ENCODE results near the gene SEMA6A. TPM values are rescaled to one million over a fixed set of nuclear protein-coding genes. Genes with fewer than 3 reads are reported as not detected.

Gene SEMA6A, protein sequence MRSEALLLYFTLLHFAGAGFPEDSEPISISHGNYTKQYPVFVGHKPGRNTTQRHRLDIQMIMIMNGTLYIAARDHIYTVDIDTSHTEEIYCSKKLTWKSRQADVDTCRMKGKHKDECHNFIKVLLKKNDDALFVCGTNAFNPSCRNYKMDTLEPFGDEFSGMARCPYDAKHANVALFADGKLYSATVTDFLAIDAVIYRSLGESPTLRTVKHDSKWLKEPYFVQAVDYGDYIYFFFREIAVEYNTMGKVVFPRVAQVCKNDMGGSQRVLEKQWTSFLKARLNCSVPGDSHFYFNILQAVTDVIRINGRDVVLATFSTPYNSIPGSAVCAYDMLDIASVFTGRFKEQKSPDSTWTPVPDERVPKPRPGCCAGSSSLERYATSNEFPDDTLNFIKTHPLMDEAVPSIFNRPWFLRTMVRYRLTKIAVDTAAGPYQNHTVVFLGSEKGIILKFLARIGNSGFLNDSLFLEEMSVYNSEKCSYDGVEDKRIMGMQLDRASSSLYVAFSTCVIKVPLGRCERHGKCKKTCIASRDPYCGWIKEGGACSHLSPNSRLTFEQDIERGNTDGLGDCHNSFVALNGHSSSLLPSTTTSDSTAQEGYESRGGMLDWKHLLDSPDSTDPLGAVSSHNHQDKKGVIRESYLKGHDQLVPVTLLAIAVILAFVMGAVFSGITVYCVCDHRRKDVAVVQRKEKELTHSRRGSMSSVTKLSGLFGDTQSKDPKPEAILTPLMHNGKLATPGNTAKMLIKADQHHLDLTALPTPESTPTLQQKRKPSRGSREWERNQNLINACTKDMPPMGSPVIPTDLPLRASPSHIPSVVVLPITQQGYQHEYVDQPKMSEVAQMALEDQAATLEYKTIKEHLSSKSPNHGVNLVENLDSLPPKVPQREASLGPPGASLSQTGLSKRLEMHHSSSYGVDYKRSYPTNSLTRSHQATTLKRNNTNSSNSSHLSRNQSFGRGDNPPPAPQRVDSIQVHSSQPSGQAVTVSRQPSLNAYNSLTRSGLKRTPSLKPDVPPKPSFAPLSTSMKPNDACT
- 0.61 and 6.0 TPM in 2 replicates for total RNA-seq (2014; rRNA removed; shearing (Covaris generic))

DNA sequence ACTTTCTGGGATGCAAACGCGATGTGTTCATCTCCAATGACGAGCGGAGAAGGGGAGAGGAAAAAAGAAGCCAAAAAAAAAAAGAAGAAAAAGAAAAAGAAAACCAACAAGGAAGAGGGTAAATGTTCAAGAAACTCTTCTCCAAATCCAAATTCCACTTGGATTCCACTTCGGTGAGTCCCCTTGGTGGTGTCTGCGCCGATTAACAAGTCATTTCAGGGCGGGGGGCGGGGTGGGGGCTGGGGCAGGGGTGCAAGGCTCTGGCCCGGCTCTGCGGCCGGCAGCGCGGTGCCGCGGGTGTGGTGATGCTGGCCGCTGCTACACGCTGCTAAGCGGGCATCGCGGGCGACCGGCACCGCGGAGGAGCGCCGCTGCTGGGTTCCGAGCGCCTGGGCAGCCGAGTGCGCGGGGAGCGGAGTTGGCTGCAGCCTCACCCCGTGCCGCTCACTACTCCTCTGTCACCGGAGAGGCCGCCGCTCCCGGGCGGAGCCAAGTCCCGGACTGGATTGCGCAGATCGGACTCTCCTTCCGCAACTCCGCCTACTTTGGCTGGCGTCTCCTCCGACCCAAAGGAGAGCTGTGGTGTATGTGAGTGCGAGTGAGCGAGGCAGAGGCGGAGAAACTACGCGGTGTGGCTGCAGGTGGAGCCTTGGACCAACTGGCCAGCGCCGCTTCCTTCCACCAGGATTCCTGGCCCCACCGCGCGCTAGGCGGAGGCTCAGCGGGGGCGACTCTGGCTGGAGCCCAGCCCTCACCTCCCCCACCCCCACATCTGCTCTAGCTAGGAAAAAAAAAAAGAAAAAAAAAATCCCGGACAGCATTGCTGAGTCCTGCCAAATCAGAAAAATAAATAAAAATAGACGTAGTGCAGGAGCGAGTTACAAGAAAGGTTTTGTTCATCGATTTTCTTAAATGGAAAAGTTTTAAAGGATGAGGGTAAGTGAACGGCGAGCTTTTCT, at the start of gene SEMA6A:
SEMA6A (minus strand) TSS at position 457 of the 959 bp plus-strand sequence. CDS start 69,879 bp downstream, outside the sequence.
- Histone ChIP-seq H3K4me1 (replicated peaks) (peaks cover 29% of the 10 kb centered on the region), H3K27me3 (replicated peaks) (peaks cover 64% of the 10 kb centered on the region), H3K36me3 (no peaks in the 10 kb centered on the region), H3K27ac (no peak within 1 kb of the TSS), H3K9me3 (replicated peaks) (no peaks in the 10 kb centered on the region), H3K4me3 (peak within 1 kb of the TSS; percentile 37)
- peak; percentile 90 to 92 for DNase-seq (ENCODE audit: low read depth in 1 of 2, low spot score in 2 of 2)

DNA sequence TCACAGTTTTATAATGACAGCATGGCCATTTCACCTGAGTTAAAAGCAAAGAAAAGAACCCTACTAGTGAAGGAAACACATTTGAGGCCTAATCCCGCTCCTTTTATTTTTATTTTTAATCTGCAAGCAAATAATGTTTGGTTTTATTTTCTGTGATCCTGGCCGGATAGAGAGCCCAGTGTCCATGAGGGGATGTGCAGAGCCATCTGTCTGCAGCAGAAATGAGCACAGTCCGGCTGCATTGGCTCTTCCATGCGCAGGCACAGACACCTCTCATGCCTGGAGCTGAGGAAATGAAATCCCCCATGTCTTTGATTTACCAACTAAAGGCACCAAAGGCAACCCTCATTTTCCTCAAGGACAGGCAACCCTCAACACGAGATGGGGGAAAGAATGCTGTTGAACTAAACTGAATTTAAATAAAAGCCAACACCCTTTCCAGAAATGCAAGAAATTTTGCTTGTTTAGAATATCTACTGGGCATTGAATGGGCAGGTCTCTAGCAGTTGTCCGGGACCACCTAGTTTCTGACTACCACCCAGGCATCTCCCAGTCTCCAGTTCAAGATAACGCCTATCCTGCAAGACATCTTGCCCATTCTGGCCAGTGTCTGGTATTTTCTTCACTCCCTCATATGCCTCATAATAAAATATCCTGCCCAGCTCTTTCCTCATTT, 47.9 kb upstream of the SEMA6A start:
- no peaks in the 10 kb centered on the region for H3K9me3 ChIP-seq (replicated peaks)
- H3K4me3 ChIP-seq = no peak overlapping the region
- H3K27me3 ChIP-seq (replicated peaks) = no peaks in the 10 kb centered on the region
- peaks cover 39% of the 10 kb centered on the region for H3K4me1 ChIP-seq (replicated peaks)
- H3K36me3 ChIP-seq = no peaks in the 10 kb centered on the region
- peak; percentile 73 to 77 for DNase-seq (ENCODE audit: low read depth in 1 of 2, low spot score in 2 of 2)
- H3K27ac ChIP-seq = peak overlapping the region; percentile 81

DNA sequence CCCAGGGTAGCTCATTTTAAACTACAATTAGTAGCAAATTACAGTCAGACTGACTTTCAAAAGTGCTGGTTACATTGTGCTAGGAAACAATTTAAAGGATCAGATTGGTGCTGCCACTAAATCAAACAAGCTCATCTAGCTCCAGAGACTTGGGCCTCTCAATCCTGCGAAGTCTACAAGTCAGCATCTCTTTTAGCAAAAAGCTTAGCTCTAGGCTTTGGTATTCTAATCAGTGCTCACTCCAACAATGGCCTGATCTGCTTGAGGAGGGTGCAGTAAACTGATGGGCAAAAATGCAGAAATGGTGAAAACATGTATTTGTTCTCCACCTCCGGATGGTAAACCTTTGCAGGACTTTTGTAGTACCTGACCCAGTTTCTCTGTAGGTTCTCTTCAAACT, 47.0 kb upstream of the SEMA6A start:
- DNase-seq (ENCODE audit: low read depth in 1 of 2, low spot score in 2 of 2) = no peak

DNA sequence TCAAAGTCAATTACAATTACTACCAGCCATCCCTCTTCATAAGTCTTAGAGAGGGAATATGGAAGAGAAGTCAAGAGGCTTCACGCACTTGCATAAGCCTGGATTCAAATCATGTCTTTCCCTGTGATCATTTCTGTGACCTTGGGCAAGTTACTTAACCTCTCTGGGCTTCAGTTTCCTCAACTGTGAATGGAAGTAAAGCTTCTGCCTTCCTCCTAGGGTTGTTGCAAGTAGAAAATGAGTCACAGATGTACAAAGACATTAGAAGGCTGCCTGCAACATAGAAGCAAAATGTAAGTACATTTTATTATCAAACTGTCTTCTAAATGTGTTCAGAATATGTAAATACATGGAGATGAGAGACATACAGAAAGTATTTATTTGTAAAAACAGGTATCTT, 42.3 kb upstream of the SEMA6A start:
- no peak overlapping the region for H3K27ac ChIP-seq

More for the DNA sequence above, 47.0 kb upstream of the SEMA6A start:
- Histone ChIP-seq H3K36me3 (no peaks in the 10 kb centered on the region), H3K9me3 (replicated peaks) (no peaks in the 10 kb centered on the region; the same call in 1 of the 2 replicates), H3K27ac (peak overlapping the region; percentile 81), H3K4me3 (no peak overlapping the region), H3K27me3 (replicated peaks) (no peaks in the 10 kb centered on the region), H3K4me1 (replicated peaks) (peaks cover 41% of the 10 kb centered on the region)

DNA sequence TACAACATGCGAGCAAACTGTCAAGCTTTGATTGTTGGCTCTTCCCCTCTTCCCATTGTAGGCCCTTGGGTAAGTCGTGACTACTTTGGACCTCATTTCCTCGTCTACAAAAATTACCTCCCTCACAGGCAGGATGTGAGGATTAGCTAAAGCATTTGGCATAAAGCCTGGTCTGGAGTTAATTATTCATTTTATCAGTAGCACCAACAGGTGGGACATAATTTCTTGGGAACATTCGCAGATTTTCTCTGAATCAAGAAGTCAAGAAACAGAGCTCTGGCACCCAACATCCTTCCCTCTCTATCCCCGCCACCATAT, 39.9 kb upstream of the SEMA6A start:
- no peaks in the 10 kb centered on the region for H3K36me3 ChIP-seq
- no peaks in the 10 kb centered on the region for H3K27me3 ChIP-seq (replicated peaks)
- H3K4me1 ChIP-seq (replicated peaks) = peaks cover 26% of the 10 kb centered on the region
- no peaks in the 10 kb centered on the region; the same call in 1 of the 2 replicates for H3K9me3 ChIP-seq (replicated peaks)
- no peak for DNase-seq (ENCODE audit: low read depth in 1 of 2, low spot score in 2 of 2)
- H3K27ac ChIP-seq = peak overlapping the region; percentile 23; the same call in 1 of the 2 replicates
- no peak overlapping the region for H3K4me3 ChIP-seq

More for the DNA sequence above, 42.3 kb upstream of the SEMA6A start:
- no peak for DNase-seq (ENCODE audit: low read depth in 1 of 2, low spot score in 2 of 2)
- H3K36me3 ChIP-seq = no peaks in the 10 kb centered on the region
- H3K4me1 ChIP-seq (replicated peaks) = peaks cover 32% of the 10 kb centered on the region
- H3K9me3 ChIP-seq (replicated peaks) = no peaks in the 10 kb centered on the region; the same call in 1 of the 2 replicates
- H3K4me3 ChIP-seq = no peak overlapping the region
- no peaks in the 10 kb centered on the region for H3K27me3 ChIP-seq (replicated peaks)

DNA sequence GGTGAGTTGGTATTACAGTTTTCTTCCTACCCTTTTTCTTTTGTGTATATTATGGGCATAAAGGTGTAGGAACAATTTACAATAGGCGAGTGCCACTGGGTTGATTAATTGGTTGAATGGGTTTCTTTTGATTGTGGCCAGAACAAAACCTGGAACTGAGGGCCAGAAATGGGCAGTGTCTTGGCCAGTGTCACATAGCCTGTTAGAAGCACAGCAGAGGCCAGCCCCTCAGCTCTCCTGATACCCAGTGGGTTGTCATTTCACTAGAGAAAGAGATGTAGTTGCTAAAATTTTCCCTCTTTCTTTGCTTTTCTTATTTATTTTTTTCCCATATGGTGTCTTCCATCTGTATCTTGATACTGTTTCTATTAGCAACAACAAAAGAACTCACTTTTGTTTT, 38.8 kb upstream of the SEMA6A start:
- Histone ChIP-seq H3K27ac (peak overlapping the region; percentile 38), H3K27me3 (replicated peaks) (no peaks in the 10 kb centered on the region), H3K4me3 (no peak overlapping the region), H3K4me1 (replicated peaks) (peaks cover 26% of the 10 kb centered on the region), H3K36me3 (no peaks in the 10 kb centered on the region), H3K9me3 (replicated peaks) (no peaks in the 10 kb centered on the region; the same call in 1 of the 2 replicates)
- DNase-seq (ENCODE audit: low read depth in 1 of 2, low spot score in 2 of 2) = no peak

DNA sequence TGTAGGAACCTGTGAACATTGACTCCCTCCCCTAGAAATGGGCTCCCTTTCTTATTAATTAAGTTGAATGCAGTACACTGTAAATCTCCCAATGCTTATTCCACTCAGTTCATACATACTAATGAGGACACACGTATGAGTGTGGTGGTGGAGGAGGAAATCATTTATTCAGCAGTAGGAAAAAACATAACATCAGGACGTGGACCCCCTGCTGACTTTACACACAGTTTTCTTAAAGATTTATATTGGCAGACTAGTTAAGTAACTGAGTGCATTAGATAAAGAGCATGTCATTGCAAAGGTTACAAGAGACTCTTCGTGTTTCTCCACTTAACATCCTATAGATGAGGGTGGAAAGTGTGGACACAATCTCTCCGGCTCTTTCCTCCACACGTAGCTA, 37.8 kb upstream of the SEMA6A start:
- Histone ChIP-seq H3K4me1 (replicated peaks) (peaks cover 25% of the 10 kb centered on the region), H3K9me3 (replicated peaks) (no peaks in the 10 kb centered on the region; the same call in 1 of the 2 replicates), H3K4me3 (no peak overlapping the region), H3K36me3 (no peaks in the 10 kb centered on the region), H3K27ac (no peak overlapping the region), H3K27me3 (replicated peaks) (no peaks in the 10 kb centered on the region)
- no peak for DNase-seq (ENCODE audit: low read depth in 1 of 2, low spot score in 2 of 2)

DNA sequence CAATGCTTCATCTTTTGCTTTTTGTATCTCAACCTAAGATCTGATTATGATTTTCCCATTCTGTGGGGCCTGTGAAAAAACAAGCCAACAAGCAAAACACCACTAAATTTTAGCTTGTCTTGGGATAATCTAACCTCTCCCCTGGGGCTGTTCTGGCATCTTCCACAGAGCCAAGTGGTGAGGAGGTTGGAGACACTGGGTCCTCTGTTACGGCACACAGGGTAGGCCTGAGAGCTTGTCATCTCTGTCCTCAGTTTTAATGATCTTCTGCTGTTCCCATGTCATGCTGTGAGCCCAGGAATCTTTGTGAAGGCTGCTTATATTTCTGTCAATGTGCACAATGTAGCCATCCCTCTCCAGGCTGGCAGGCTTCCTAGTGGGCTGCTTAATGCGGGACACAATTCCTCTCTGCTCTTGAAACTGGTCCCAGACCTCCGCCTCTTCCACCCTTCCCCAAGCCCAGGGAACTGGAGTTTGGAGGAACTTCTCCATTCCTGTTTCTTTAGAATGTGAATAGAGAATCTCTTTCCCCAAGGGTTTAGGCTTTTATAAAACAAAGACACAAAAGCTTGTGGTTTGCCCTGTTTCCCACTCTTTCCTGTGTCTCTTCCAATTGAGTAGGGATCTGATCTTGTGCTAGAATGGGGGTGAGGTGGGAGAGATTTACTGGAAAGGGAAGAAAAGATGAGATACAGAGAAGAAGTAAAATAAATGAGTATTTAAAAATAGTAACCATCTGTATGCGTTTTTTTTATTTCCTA, 30.9 kb upstream of the SEMA6A start:
- Histone ChIP-seq H3K36me3 (no peaks in the 10 kb centered on the region), H3K9me3 (replicated peaks) (no peaks in the 10 kb centered on the region), H3K4me3 (no peak overlapping the region), H3K27me3 (replicated peaks) (no peaks in the 10 kb centered on the region), H3K4me1 (replicated peaks) (peaks cover 12% of the 10 kb centered on the region), H3K27ac (no peak overlapping the region)
- no peak for DNase-seq (ENCODE audit: low read depth in 1 of 2, low spot score in 2 of 2)

DNA sequence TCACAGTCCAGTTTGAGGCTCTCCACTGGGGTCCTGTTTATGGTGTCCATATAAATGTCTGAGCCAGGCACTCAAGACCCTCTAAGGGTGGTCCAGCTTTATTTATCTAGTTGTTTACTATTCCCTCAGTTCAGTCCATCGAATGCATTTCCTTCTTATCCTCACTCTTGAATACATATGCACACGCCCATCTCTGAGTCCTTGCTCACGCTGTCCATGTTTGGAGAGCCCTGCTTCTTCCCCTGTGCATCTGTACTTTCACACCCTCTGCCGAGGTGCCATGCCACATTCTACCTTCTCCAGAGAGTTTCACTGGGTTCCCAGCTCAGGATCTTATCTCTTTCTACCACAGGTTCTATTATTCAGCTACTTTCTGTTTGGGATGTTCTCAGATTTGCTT, 30.2 kb upstream of the SEMA6A start:
- Histone ChIP-seq H3K4me3 (no peak overlapping the region), H3K27ac (no peak overlapping the region), H3K36me3 (no peaks in the 10 kb centered on the region), H3K4me1 (replicated peaks) (peaks cover 14% of the 10 kb centered on the region), H3K27me3 (replicated peaks) (no peaks in the 10 kb centered on the region), H3K9me3 (replicated peaks) (no peaks in the 10 kb centered on the region)
- DNase-seq (ENCODE audit: low read depth in 1 of 2, low spot score in 2 of 2) = no peak

DNA sequence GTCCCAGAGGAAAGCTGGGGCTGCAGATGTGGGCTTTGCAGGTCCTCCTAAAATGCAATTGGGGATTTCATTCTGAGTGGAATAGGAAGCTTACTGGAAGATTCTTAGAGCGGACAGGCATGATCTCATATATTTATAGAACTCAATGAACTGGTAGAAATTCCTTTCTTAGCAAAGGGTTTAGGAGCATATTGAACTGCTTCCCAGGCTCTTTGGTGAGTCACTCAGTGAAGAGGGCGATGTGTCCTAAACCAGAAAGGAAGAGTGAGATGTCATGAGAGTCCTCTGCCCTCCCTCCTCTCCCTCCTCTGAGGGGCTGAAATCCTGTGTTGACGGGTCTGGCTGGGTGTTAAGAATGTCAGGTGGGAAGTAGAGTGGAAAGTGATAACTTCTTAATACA, 26.3 kb upstream of the SEMA6A start:
- peak in 1 of 2 experiments; percentile 53 for DNase-seq (ENCODE audit: low read depth in 1 of 2, low spot score in 2 of 2)
- no peak overlapping the region for H3K4me3 ChIP-seq
- no peaks in the 10 kb centered on the region for H3K36me3 ChIP-seq
- H3K4me1 ChIP-seq (replicated peaks) = peaks cover 14% of the 10 kb centered on the region
- H3K9me3 ChIP-seq (replicated peaks) = no peaks in the 10 kb centered on the region
- H3K27me3 ChIP-seq (replicated peaks) = no peaks in the 10 kb centered on the region
- H3K27ac ChIP-seq = no peak overlapping the region

DNA sequence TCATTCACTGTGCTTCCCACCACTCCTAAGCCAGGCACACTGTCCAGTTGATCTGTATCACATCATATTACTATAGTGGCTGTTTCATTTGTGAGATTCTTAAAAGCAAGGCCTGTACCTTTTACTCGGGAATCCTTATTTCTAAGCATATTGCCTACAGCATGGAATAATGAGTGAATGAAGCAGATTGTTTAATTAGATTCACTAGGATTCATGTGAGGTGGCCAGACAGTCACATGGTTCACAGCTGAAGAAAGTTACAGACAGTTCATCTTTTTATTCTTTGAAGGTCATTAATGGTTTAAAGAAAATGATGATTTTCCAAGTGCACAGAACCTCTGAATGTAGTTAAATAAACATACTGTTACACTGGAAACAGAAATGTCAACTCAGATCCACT, 24.3 kb upstream of the SEMA6A start:
- Histone ChIP-seq H3K27ac (no peak overlapping the region), H3K4me3 (no peak overlapping the region), H3K4me1 (replicated peaks) (peaks cover 4% of the 10 kb centered on the region), H3K9me3 (replicated peaks) (no peaks in the 10 kb centered on the region), H3K27me3 (replicated peaks) (no peaks in the 10 kb centered on the region), H3K36me3 (no peaks in the 10 kb centered on the region)
- no peak for DNase-seq (ENCODE audit: low read depth in 1 of 2, low spot score in 2 of 2)

DNA sequence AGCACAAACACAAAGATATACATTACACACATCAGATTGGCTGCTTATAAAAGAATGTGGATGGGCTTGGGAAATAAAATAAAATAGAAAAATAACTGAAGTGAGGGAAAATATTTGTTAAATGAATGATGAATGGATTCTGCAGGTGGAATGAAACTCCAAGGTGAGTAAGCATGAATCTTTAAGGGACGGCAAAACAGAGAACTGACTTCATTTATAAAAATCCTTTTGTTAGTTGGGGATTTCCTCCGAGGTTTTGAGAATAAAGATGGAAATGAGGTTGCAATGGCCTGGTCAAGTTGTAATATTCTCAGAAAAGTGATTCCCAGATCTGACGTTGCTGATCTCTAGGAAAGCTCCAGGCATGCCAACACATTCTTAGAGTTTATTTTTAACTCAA, 20.9 kb upstream of the SEMA6A start:
- Histone ChIP-seq H3K4me3 (no peak overlapping the region), H3K27ac (no peak overlapping the region), H3K4me1 (replicated peaks) (peaks cover 2% of the 10 kb centered on the region), H3K9me3 (replicated peaks) (no peaks in the 10 kb centered on the region), H3K27me3 (replicated peaks) (no peaks in the 10 kb centered on the region), H3K36me3 (no peaks in the 10 kb centered on the region)
- DNase-seq (ENCODE audit: low read depth in 1 of 2, low spot score in 2 of 2) = no peak

Measured in SJSA1 (cell line).